Keratinocyte (primary cell): ENCODE results near the gene SLC25A13. TPM values are rescaled to one million over a fixed set of nuclear protein-coding genes. Genes with fewer than 3 reads are reported as not detected.

ENCODE experiments used
- DNase-seq: peaks from one replicate; pipeline ENCODE4 v3.0.0-alpha.2; 2011; ENCODE audit warnings: low read depth, missing footprints, low spot score
- FAIRE-seq: peaks from 2 replicates; lab custom pipeline; 2011; peaks lifted over from hg19 to GRCh38; lab: Jason Lieb, UNC
- H2AFZ ChIP-seq: 2 replicates; pipeline ENCODE4 v1.6.0; 2012; ENCODE audit warnings: low read length, control low read depth, inconsistent platforms; ENCODE audit not compliant: control insufficient read depth
- H3K27ac ChIP-seq: 2 replicates; pipeline ENCODE4 v1.5.1; 2011; ENCODE audit warnings: low read length; ENCODE audit not compliant: control insufficient read depth, insufficient read depth
- H3K27me3 ChIP-seq: 3 replicates; pipeline ENCODE4 v1.6.0; 2011; ENCODE audit warnings: low read length; ENCODE audit not compliant: control insufficient read depth, insufficient read depth; ENCODE audit errors: extremely low read depth
- H3K36me3 ChIP-seq, 2 experiments: 2 replicates in 1 of 2; 3 replicates in 1 of 2; pipeline ENCODE4 v1.5.1; 2011; ENCODE audit warnings: low read length in 2 of 2, mild to moderate bottlenecking in 1 of 2; ENCODE audit not compliant: control insufficient read depth in 2 of 2, insufficient read depth in 2 of 2; ENCODE audit errors: extremely low read depth in 1 of 2
- H3K4me1 ChIP-seq: 3 replicates; pipeline ENCODE4 v1.5.1; 2011; ENCODE audit warnings: low read length; ENCODE audit not compliant: control insufficient read depth, insufficient read depth; ENCODE audit errors: extremely low read depth
- H3K4me2 ChIP-seq: 3 replicates; pipeline ENCODE4 v1.6.0; 2011; ENCODE audit warnings: low read depth, low read length; ENCODE audit not compliant: control insufficient read depth, insufficient read depth; ENCODE audit errors: extremely low read depth
- H3K4me3 ChIP-seq, 3 experiments: fragments of 200-600 bp in 1 of 3; sonication (generic) in 1 of 3; 2 replicates in 2 of 3; 3 replicates in 1 of 3; pipeline ENCODE4 v1.5.1; 2011 to 2016; ENCODE audit warnings: low read length in 3 of 3, mild to moderate bottlenecking in 3 of 3, control low read depth in 2 of 3, inconsistent platforms in 1 of 3, low read depth in 1 of 3, mixed read lengths in 1 of 3, mixed run types in 1 of 3, moderate library complexity in 1 of 3; ENCODE audit not compliant: control insufficient read depth in 2 of 3, insufficient read depth in 2 of 3; ENCODE audit errors: extremely low read depth in 1 of 3
- H3K79me2 ChIP-seq: 2 replicates; pipeline ENCODE4 v1.6.0; 2012; ENCODE audit warnings: low read length; ENCODE audit not compliant: control insufficient read depth, insufficient read depth
- H3K9ac ChIP-seq: 3 replicates; pipeline ENCODE4 v1.6.0; 2011; ENCODE audit warnings: low read length; ENCODE audit not compliant: control insufficient read depth, insufficient read depth; ENCODE audit errors: extremely low read depth
- H3K9me1 ChIP-seq: 3 replicates; pipeline ENCODE4 v1.6.0; 2011; ENCODE audit warnings: low read length; ENCODE audit not compliant: control insufficient read depth, insufficient read depth; ENCODE audit errors: extremely low read depth
- H3K9me3 ChIP-seq: 2 replicates; pipeline ENCODE4 v1.5.1; 2012; ENCODE audit warnings: low read depth, low read length; ENCODE audit not compliant: control insufficient read depth
- H4K20me1 ChIP-seq: 3 replicates; pipeline ENCODE4 v1.6.0; 2011; ENCODE audit warnings: low read length; ENCODE audit not compliant: control insufficient read depth, insufficient read depth; ENCODE audit errors: extremely low read depth
- EZH2 ChIP-seq: IDR thresholded peaks from one replicate; pipeline ENCODE4 v1.6.1; 2012; ENCODE audit warnings: inconsistent platforms, mild to moderate bottlenecking, low read length, moderate library complexity
- dilution Hi-C: fragments of 300-500 bp; cut with MboI; formaldehyde crosslinking; loops from one replicate; pipeline ENCODE4 v1.7.0; 2020; ENCODE audit warnings: low sequenced_read_pairs; ENCODE audit not compliant: extremely low pct_ligation_motif_present
- polyA plus RNA-seq, 5 experiments: library from polyadenylated mRNA; depleted of rRNA in 3 of 5; stranded (reverse) in 3 of 5; stranded (forward) in 1 of 5; unstranded in 1 of 5; fragments of >200 nt; gene quantifications; 1 replicate in 1 of 5; 2 replicates in 3 of 5; 3 replicates in 1 of 5; pipeline versions ENCODE4 v1.2.1 to v1.2.3, GENCODE V29; 2011 to 2012; ENCODE audit warnings: missing spikeins in 2 of 5, low read depth in 1 of 5, low replicate concordance in 1 of 5
- TF ChIP-seq, protein P1 (sequence below), 3 experiments: IDR thresholded peaks in 1 of 3; conservative IDR thresholded peaks in 1 of 3; optimal IDR thresholded peaks in 1 of 3; 2 replicates in 2 of 3; 3 replicates in 1 of 3; pipeline versions ENCODE3 to v1.5.1; 2011; ENCODE audit warnings: low read length in 3 of 3, mild to moderate bottlenecking in 3 of 3, moderate library complexity in 2 of 3, control low read depth in 1 of 3, inconsistent platforms in 1 of 3; ENCODE audit not compliant: insufficient read depth in 2 of 3; ENCODE audit errors: extremely low read depth in 1 of 3

Gene SLC25A13
- polyA plus RNA-seq, 1 donor (not counting 4 experiments of a cell fraction or from before 2014, with no cell fraction given) = 29.4 TPM

DNA sequence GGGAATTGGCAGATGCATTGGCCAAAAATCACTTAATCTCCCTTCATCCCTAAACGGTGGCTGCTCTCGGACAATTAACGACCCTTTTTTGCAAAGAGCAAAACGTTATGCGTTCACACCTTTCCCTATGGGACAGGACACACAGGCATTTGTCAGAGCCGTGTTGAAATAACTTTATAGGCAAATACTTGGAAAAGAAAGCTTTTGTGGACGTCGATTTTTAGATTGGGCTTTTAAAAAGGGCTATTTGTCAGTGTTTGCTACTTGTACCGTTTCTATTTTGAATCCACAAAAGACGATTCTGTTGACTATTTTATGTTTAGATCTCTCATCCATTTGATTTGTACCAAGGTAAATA, 245.6 kb downstream of the SLC25A13 start:
- H3K27ac ChIP-seq = no peak overlapping the region
- H2AFZ ChIP-seq = peak overlapping the region; percentile 93
- H3K79me2 ChIP-seq = no peaks in the 10 kb centered on the region
- no peaks in the 10 kb centered on the region for H4K20me1 ChIP-seq
- no peak overlapping the region for H3K9ac ChIP-seq
- dilution Hi-C loops = no loop called here
- no peaks in the 10 kb centered on the region for H3K36me3 ChIP-seq
- H3K4me2 ChIP-seq = peak overlapping the region; percentile 94
- FAIRE-seq = no peak
- TF ChIP-seq, protein P1, sequence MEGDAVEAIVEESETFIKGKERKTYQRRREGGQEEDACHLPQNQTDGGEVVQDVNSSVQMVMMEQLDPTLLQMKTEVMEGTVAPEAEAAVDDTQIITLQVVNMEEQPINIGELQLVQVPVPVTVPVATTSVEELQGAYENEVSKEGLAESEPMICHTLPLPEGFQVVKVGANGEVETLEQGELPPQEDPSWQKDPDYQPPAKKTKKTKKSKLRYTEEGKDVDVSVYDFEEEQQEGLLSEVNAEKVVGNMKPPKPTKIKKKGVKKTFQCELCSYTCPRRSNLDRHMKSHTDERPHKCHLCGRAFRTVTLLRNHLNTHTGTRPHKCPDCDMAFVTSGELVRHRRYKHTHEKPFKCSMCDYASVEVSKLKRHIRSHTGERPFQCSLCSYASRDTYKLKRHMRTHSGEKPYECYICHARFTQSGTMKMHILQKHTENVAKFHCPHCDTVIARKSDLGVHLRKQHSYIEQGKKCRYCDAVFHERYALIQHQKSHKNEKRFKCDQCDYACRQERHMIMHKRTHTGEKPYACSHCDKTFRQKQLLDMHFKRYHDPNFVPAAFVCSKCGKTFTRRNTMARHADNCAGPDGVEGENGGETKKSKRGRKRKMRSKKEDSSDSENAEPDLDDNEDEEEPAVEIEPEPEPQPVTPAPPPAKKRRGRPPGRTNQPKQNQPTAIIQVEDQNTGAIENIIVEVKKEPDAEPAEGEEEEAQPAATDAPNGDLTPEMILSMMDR (optimal IDR thresholded peaks at IDR 0.05 in 1 of 3, IDR thresholded peaks at IDR 0.05 in 1 of 3, conservative IDR thresholded peaks at IDR 0.05 in 1 of 3; ENCODE audit: extremely low read depth in 1 of 3, insufficient read depth in 2 of 3, low read length in 3 of 3) = no peak
- no peak for TF ChIP-seq EZH2
- no peak for DNase-seq
- H3K4me3 ChIP-seq = peak overlapping the region in 2 of 3 experiments; percentile 75 to 78
- H3K27me3 ChIP-seq = peaks cover 6% of the 10 kb centered on the region
- no peaks in the 10 kb centered on the region for H3K9me3 ChIP-seq
- H3K9me1 ChIP-seq = no peaks in the 10 kb centered on the region
- peaks cover 3% of the 10 kb centered on the region for H3K4me1 ChIP-seq

DNA sequence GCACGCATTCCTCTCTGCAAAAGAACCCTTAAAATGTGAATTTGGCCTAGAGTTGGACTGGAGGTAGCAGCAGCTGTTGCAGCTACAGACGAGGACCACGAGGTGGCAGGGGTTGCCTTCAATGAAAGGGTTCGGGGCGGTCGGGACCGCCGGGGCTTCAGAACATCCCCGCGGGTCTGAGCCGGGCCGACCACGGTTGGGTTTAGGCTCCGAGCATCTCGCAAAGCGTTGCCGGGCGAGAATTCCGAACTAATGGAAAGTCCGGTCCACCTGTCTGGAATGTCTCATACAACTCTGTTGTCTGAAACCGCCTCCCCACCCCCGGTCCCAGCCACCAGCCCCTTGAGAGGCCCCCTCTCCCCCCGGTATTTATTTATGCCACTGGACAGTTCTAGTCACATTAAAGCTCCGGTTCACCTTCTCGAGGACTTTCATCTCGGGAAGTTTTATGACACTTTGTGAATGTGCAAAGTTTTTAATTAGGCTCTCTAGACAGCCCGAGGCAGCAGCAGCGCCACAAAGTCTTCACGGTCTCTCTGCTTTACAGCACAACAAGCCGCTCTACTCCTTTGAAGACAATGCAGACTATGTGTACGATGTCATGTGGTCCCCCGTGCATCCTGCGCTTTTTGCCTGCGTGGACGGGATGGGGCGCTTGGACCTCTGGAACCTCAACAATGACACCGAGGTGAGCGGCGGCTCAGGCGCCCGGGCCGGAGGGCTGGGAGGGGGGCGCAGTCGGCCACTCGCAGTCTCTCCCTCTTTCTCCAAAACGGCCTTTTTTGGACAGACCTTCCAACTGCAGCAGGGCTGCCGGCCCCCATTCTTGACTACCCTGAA, 246.2 kb downstream of the SLC25A13 start:
- Histone ChIP-seq H4K20me1 (no peaks in the 10 kb centered on the region), H3K9me1 (no peaks in the 10 kb centered on the region), H3K27ac (no peak overlapping the region), H3K4me1 (peaks cover 3% of the 10 kb centered on the region), H3K9ac (peak overlapping the region; percentile 19), H3K36me3 (no peaks in the 10 kb centered on the region), H3K4me3 (peak overlapping the region; percentile 44 to 78 (median 75)), H2AFZ (peak overlapping the region; percentile 93), H3K27me3 (peaks cover 6% of the 10 kb centered on the region), H3K4me2 (peak overlapping the region; percentile 94), H3K79me2 (no peaks in the 10 kb centered on the region), H3K9me3 (no peaks in the 10 kb centered on the region)
- TF ChIP-seq EZH2 = no peak
- TF ChIP-seq, protein P1 (optimal IDR thresholded peaks at IDR 0.05 in 1 of 3, IDR thresholded peaks at IDR 0.05 in 1 of 3, conservative IDR thresholded peaks at IDR 0.05 in 1 of 3; ENCODE audit: extremely low read depth in 1 of 3, insufficient read depth in 2 of 3, low read length in 3 of 3) = peak; percentile 85 to 92 (median 92)
- DNase-seq = no peak
- dilution Hi-C loops = no loop called here
- FAIRE-seq = no peak
